DND-41 (cell line): ENCODE data around the gene NTM.

Experiments used
- ATAC-seq: fragments of 200-7000 bp; cut with Tn5 transposase; 3 replicates; pipeline ENCODE4 v1.9.1; 2021; ENCODE audit warnings: low read depth; ENCODE audit not compliant: insufficient read depth
- DNase-seq: peaks from one replicate; pipeline ENCODE4 v3.0.0-alpha.2; 2020
- H2AFZ ChIP-seq: 2 replicates; pipeline ENCODE4 v1.6.0; 2012; ENCODE audit warnings: low read depth, low read length
- H3K27ac ChIP-seq: 2 replicates; pipeline ENCODE4 v1.5.1; 2012; ENCODE audit warnings: low read length, inconsistent platforms
- H3K27me3 ChIP-seq: fragments of 200-600 bp; sonication (generic); 2 replicates; pipeline ENCODE4 v1.6.0; 2012; ENCODE audit warnings: low read length, mild to moderate bottlenecking, inconsistent platforms; ENCODE audit not compliant: insufficient read depth, poor library complexity
- H3K36me3 ChIP-seq: 2 replicates; pipeline ENCODE4 v1.5.1; 2012; ENCODE audit warnings: low read length, inconsistent platforms; ENCODE audit not compliant: insufficient read depth
- H3K4me1 ChIP-seq: 2 replicates; pipeline ENCODE4 v1.5.1; 2012; ENCODE audit warnings: mild to moderate bottlenecking, low read length; ENCODE audit not compliant: insufficient read depth
- H3K4me2 ChIP-seq: 2 replicates; pipeline ENCODE4 v1.6.0; 2012; ENCODE audit warnings: mild to moderate bottlenecking, moderate library complexity, low read length, inconsistent platforms; ENCODE audit not compliant: insufficient read depth
- H3K4me3 ChIP-seq, 2 experiments: fragments of 200-600 bp in 1 of 2; shearing (Covaris generic) in 1 of 2; 2 replicates each; pipeline ENCODE4 v1.5.1; 2012 to 2016; ENCODE audit warnings: inconsistent platforms in 2 of 2, low read length in 2 of 2, mild to moderate bottlenecking in 2 of 2, low read depth in 1 of 2, moderate library complexity in 1 of 2
- H3K79me2 ChIP-seq: 2 replicates; pipeline ENCODE4 v1.6.0; 2012; ENCODE audit warnings: low read length, inconsistent platforms; ENCODE audit not compliant: insufficient read depth
- H3K9ac ChIP-seq: 2 replicates; pipeline ENCODE4 v1.6.0; 2012; ENCODE audit warnings: low read depth, mild to moderate bottlenecking, inconsistent platforms, low read length, moderate library complexity
- H3K9me3 ChIP-seq: 2 replicates; pipeline ENCODE4 v1.5.1; 2012; ENCODE audit warnings: low read length, moderate library complexity, mild to moderate bottlenecking, inconsistent platforms; ENCODE audit not compliant: insufficient read depth, severe bottlenecking
- H4K20me1 ChIP-seq: 2 replicates; pipeline ENCODE4 v1.6.0; 2012; ENCODE audit warnings: low read length; ENCODE audit not compliant: insufficient read depth
- EZH2 ChIP-seq: IDR thresholded peaks from 3 replicates; pipeline ENCODE4 v1.6.1; 2012; ENCODE audit warnings: borderline replicate concordance, low read depth, mild to moderate bottlenecking, moderate library complexity, low read length, inconsistent platforms; ENCODE audit not compliant: severe bottlenecking
- TF ChIP-seq, protein P1 (sequence below): IDR thresholded peaks from 2 replicates; pipeline ENCODE4 v1.5.1; 2012; ENCODE audit warnings: borderline replicate concordance, low read length, moderate library complexity, mild to moderate bottlenecking; ENCODE audit not compliant: poor library complexity, severe bottlenecking; ENCODE audit errors: extremely low read depth

Gene NTM

DNA sequence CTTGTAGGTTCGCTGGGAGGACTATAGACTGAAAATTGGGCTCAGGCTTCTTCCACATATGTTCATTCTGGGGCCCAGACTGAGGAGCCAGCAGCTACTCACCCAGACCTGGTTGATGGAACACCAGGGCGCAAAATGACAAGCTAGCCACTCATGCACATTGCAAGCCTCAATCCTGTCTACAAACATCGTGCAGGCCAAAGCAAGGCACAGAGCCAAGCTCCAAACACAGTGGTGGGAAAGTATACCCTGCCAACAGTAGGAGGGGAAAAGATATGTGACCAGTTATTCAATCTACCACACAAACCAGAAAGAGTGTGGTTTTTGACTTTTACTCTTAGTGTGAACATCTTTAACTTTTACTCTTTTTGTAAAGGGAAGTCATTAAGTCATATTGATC is 660.5 kb downstream of the NTM start:
- H4K20me1 ChIP-seq, result no peaks in the 10 kb centered on the region
- no peak overlapping the region for H3K4me3 ChIP-seq
- no peak overlapping the region for H3K9ac ChIP-seq
- no peaks in the 10 kb centered on the region for H3K27me3 ChIP-seq
- H2AFZ ChIP-seq, result no peak overlapping the region
- TF ChIP-seq, protein P1, sequence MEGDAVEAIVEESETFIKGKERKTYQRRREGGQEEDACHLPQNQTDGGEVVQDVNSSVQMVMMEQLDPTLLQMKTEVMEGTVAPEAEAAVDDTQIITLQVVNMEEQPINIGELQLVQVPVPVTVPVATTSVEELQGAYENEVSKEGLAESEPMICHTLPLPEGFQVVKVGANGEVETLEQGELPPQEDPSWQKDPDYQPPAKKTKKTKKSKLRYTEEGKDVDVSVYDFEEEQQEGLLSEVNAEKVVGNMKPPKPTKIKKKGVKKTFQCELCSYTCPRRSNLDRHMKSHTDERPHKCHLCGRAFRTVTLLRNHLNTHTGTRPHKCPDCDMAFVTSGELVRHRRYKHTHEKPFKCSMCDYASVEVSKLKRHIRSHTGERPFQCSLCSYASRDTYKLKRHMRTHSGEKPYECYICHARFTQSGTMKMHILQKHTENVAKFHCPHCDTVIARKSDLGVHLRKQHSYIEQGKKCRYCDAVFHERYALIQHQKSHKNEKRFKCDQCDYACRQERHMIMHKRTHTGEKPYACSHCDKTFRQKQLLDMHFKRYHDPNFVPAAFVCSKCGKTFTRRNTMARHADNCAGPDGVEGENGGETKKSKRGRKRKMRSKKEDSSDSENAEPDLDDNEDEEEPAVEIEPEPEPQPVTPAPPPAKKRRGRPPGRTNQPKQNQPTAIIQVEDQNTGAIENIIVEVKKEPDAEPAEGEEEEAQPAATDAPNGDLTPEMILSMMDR, result no peak
- no peak for TF ChIP-seq EZH2
- no peak overlapping the region for H3K4me2 ChIP-seq
- no peak for DNase-seq
- ATAC-seq, result no peak
- H3K79me2 ChIP-seq, result no peaks in the 10 kb centered on the region
- no peak overlapping the region for H3K27ac ChIP-seq
- H3K4me1 ChIP-seq, result no peaks in the 10 kb centered on the region
- no peaks in the 10 kb centered on the region for H3K36me3 ChIP-seq
- no peaks in the 10 kb centered on the region for H3K9me3 ChIP-seq

DNA sequence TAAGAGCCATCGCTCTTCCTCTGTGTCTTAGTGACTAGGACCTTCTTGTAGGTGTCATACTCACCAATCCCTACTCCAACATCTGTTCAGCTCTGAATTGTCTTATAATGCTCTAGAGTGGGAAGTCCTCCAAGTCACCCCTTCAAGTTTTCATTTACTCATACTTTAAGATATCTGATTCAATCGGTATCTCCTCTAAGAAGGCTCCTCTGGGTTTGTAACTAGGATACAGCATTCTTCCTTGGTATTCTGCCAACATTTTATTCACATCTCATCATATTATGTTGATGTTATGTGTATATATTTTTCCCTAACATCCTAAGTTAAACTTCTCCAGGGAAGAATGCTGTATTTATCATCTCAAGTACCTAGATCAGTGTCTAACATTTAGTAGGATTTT is 662.1 kb downstream of the NTM start:
- Histone ChIP-seq H3K79me2 (no peaks in the 10 kb centered on the region), H3K4me1 (no peaks in the 10 kb centered on the region), H2AFZ (no peak overlapping the region), H3K4me3 (no peak overlapping the region), H3K27me3 (no peaks in the 10 kb centered on the region), H3K36me3 (no peaks in the 10 kb centered on the region), H3K27ac (no peak overlapping the region), H3K9ac (no peak overlapping the region), H3K4me2 (no peak overlapping the region), H3K9me3 (no peaks in the 10 kb centered on the region), H4K20me1 (no peaks in the 10 kb centered on the region)
- no peak for TF ChIP-seq EZH2
- TF ChIP-seq, protein P1, result no peak
- ATAC-seq (no peak), DNase-seq (no peak)

DNA sequence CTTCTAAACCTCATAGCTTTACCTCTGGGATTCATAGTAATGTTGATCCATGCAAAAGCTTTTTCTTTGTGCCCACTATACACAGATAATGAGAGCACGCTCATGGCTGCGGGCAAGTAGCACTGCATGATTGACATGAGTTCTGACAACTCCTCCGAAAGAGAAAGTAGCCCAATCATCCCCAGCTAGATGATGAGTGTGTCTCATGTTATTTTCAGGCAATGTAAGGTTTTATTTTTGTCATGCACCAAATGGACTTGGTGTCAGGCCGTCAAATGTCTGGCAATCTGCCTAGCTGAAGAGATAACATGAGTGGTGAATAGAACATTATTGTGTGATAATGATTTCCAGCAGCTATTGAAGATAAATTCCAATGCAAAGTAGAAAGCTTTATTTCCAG is 662.6 kb downstream of the NTM start:
- no peaks in the 10 kb centered on the region for H4K20me1 ChIP-seq
- H3K27ac ChIP-seq, result no peak overlapping the region
- TF ChIP-seq, protein P1, result no peak
- no peak for TF ChIP-seq EZH2
- DNase-seq (no peak), ATAC-seq (no peak)
- H3K4me3 ChIP-seq, result no peak overlapping the region
- H3K4me2 ChIP-seq, result no peak overlapping the region
- no peaks in the 10 kb centered on the region for H3K4me1 ChIP-seq
- H2AFZ ChIP-seq, result no peak overlapping the region
- H3K9ac ChIP-seq, result no peak overlapping the region
- H3K79me2 ChIP-seq, result no peaks in the 10 kb centered on the region
- no peaks in the 10 kb centered on the region for H3K27me3 ChIP-seq
- H3K9me3 ChIP-seq, result no peaks in the 10 kb centered on the region
- H3K36me3 ChIP-seq, result no peaks in the 10 kb centered on the region

DNA sequence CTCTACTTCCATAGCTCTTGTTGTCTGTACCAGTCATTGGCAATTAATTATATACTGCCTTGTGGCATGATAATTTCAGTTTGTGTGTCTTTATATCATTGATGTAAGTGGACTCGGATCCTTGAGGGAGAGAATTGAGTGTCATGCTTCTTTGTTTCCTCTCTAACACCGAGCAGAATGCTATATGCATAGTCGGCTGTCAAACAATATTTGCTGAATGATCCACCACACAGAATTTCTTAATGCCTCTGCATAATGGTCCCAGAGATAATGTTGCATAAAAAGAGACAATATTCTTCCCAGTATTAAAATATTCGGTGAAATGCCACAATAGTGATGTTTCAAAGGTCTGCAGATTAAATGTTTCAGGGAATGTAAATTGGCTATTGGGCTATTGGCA is 664.8 kb downstream of the NTM start:
- Histone ChIP-seq H3K27me3 (no peaks in the 10 kb centered on the region), H3K4me3 (no peak overlapping the region), H3K4me1 (no peaks in the 10 kb centered on the region), H3K27ac (no peak overlapping the region), H2AFZ (no peak overlapping the region), H3K4me2 (no peak overlapping the region), H3K79me2 (no peaks in the 10 kb centered on the region), H3K9me3 (no peaks in the 10 kb centered on the region), H3K9ac (no peak overlapping the region), H3K36me3 (no peaks in the 10 kb centered on the region), H4K20me1 (no peaks in the 10 kb centered on the region)
- no peak for ATAC-seq
- no peak for DNase-seq
- no peak for TF ChIP-seq EZH2
